Activated CD8-positive, alpha-beta memory T cell treated with anti-CD3 and anti-CD28 coated beads for 48 hours (primary cell): ENCODE measurements around the gene TSPAN3.

Source experiments
- DNase-seq, 3 experiments: peaks; one replicate each; pipeline ENCODE4 v3.0.0-alpha.2; 2020; ENCODE audit warnings: low read depth in 2 of 3, low spot score in 2 of 3

Gene TSPAN3

GRCh38 chr15:77034695-77035489 lies 36.0 kb downstream of the TSPAN3 start:
- DNase-seq, result peak in 2 of 3 experiments; percentile 1 to 53

GRCh38 chr15:77033729-77034671 lies 36.9 kb downstream of the TSPAN3 start:
- DNase-seq, result peak in 1 of 3 experiments; percentile 0

GRCh38 chr15:77033417-77033728 lies 37.5 kb downstream of the TSPAN3 start:
- no peak for DNase-seq

- peak in 2 of 3 experiments; percentile 0 for DNase-seq
Observed at GRCh38 chr15:77032647-77033416, 38.1 kb downstream of the TSPAN3 start.

- DNase-seq, result no peak
Observed at GRCh38 chr15:77032052-77032646, 38.8 kb downstream of the TSPAN3 start.

GRCh38 chr15:77031376-77032050 lies 39.4 kb downstream of the TSPAN3 start:
- peak in 1 of 3 experiments; percentile 0 for DNase-seq

- no peak for DNase-seq
Observed at GRCh38 chr15:77030928-77031375, 40.0 kb downstream of the TSPAN3 start.

GRCh38 chr15:77030048-77030927 lies 40.6 kb downstream of the TSPAN3 start:
- no peak for DNase-seq

- peak in 1 of 3 experiments; percentile 0 for DNase-seq
Observed at GRCh38 chr15:77029166-77030047, 41.5 kb downstream of the TSPAN3 start.

- DNase-seq, result peak in 1 of 3 experiments; percentile 0
Observed at GRCh38 chr15:77028451-77029165, 42.3 kb downstream of the TSPAN3 start.

- DNase-seq, result no peak
Observed at GRCh38 chr15:77027697-77028450, 43.0 kb downstream of the TSPAN3 start.

GRCh38 chr15:77027111-77027696 lies 43.7 kb downstream of the TSPAN3 start:
- DNase-seq, result no peak

- DNase-seq, result no peak
Observed at GRCh38 chr15:77026501-77027110, 44.3 kb downstream of the TSPAN3 start.

GRCh38 chr15:77025941-77026411 lies 44.9 kb downstream of the TSPAN3 start:
- no peak for DNase-seq

GRCh38 chr15:77025083-77025901 lies 45.6 kb downstream of the TSPAN3 start:
- no peak for DNase-seq
